ENCODE results near the gene GXYLT1. TPM values are rescaled to one million over a fixed set of nuclear protein-coding genes. Genes with fewer than 3 reads are reported as not detected.

The GXYLT1 gene
- total and polyA plus RNA-seq, 10 donors: 1.6 to 21.7 (median 12.5) TPM

DNA sequence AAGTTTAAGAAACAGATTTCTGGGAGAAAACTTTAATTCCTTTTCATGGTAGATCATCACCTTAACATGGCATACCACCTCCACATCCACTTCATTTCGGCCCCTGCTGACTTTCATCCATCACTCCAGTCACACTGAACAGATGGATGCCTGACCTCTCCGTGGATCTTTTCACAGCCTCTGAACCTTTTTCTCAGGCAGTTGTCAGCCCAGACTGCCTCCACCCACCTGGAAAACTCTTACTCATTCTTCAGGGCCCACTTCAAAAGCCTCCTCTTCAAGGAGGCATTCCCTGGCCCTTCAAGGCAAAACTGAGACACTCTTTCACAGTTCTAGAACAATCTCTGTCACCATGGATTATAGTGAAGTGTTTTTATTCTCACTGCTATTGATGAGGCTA is 52.9 kb downstream of the GXYLT1 start:
- intact Hi-C loops (cut with DNase I; ENCODE audit: low total_unique reads): no loop called here
- WGBS, 5 donors: 87 to 90% (median 89%) methylated on average over 2 of the region's 2 CpGs
- TF ChIP-seq, protein P1, sequence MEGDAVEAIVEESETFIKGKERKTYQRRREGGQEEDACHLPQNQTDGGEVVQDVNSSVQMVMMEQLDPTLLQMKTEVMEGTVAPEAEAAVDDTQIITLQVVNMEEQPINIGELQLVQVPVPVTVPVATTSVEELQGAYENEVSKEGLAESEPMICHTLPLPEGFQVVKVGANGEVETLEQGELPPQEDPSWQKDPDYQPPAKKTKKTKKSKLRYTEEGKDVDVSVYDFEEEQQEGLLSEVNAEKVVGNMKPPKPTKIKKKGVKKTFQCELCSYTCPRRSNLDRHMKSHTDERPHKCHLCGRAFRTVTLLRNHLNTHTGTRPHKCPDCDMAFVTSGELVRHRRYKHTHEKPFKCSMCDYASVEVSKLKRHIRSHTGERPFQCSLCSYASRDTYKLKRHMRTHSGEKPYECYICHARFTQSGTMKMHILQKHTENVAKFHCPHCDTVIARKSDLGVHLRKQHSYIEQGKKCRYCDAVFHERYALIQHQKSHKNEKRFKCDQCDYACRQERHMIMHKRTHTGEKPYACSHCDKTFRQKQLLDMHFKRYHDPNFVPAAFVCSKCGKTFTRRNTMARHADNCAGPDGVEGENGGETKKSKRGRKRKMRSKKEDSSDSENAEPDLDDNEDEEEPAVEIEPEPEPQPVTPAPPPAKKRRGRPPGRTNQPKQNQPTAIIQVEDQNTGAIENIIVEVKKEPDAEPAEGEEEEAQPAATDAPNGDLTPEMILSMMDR (IDR thresholded peaks at IDR 0.05 in 8 of 11, conservative IDR thresholded peaks at IDR 0.05 in 3 of 11): no peak
- no peak for TF ChIP-seq POLR2AphosphoS5 (IDR thresholded peaks at IDR 0.05)
- TF ChIP-seq POLR2A (IDR thresholded peaks at IDR 0.05): no peak
- Histone ChIP-seq H3K36me3 (peaks cover 0 to 52% (median 0%) of the 10 kb centered on the region in 6 donors), H3K27me3 (replicated peaks in 1 of 7) (no peaks in the 10 kb centered on the region), H3K27ac (no peak overlapping the region), H3K4me3 (no peak overlapping the region), H3K9me3 (no peaks in the 10 kb centered on the region), H3K4me1 (peaks cover 0 to 36% (median 16%) of the 10 kb centered on the region in 6 donors)
- DNase-seq: no peak

DNA sequence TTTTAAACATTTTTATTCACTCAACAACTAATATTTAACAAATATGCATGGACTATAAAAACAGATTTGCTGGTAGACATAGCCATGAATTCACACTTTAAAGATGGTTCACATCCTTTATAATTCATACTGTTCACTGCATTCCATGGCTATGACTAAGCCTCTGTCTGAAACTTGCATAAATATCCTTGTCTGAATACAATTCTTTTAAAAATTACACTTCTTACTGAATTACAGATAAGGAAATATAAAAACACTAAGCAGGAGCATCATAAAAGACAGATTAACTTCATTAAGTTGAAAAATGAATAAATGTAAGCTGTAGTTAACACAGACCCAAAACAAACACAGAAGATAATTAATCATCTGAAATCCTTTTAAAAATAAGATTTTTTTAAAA is 53.8 kb downstream of the GXYLT1 start:
- Histone ChIP-seq H3K27me3 (replicated peaks in 1 of 7) (no peaks in the 10 kb centered on the region), H3K9me3 (no peaks in the 10 kb centered on the region), H3K27ac (no peak overlapping the region), H3K36me3 (peaks cover 0 to 52% (median 3%) of the 10 kb centered on the region in 6 donors), H3K4me1 (peaks cover 0 to 27% (median 9%) of the 10 kb centered on the region in 6 donors), H3K4me3 (no peak overlapping the region)
- TF ChIP-seq, protein P1 (IDR thresholded peaks at IDR 0.05 in 8 of 11, conservative IDR thresholded peaks at IDR 0.05 in 3 of 11): no peak
- no peak for TF ChIP-seq POLR2AphosphoS5 (IDR thresholded peaks at IDR 0.05)
- TF ChIP-seq POLR2A (IDR thresholded peaks at IDR 0.05): no peak
- intact Hi-C loops (cut with DNase I; ENCODE audit: low total_unique reads): no loop called here
- DNase-seq: no peak

DNA sequence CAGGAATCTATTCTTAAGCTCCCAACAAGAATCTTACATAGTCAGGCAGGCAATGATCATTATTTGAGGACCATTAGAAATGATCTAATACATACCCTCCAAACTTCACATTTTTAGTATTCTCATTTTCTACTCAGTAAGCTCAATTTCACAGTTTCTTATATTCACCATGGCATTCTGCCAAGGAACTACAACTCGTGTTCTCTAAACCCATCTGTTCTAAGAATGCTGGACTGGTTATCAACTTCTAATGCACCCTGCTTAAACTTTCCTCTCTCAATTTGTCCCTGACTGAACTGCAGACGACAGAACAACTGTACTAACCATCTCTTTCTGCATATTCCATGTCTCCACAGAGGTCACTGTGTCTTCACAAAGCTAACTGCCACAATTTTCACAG is 58.6 kb downstream of the GXYLT1 start:
- Histone ChIP-seq H3K36me3 (peaks cover 0 to 76% (median 5%) of the 10 kb centered on the region in 6 donors), H3K9me3 (no peaks in the 10 kb centered on the region), H3K27ac (no peak overlapping the region), H3K27me3 (replicated peaks in 1 of 7) (no peaks in the 10 kb centered on the region), H3K4me3 (no peak overlapping the region), H3K4me1 (peaks cover 0 to 10% (median 0%) of the 10 kb centered on the region in 6 donors)
- WGBS, 5 donors: 58 to 69% (median 66%) methylated on average over 2 of the region's 2 CpGs
- no peak for DNase-seq
- TF ChIP-seq, protein P1 (IDR thresholded peaks at IDR 0.05 in 8 of 11, conservative IDR thresholded peaks at IDR 0.05 in 3 of 11): no peak
- TF ChIP-seq POLR2A (IDR thresholded peaks at IDR 0.05): no peak
- no peak for TF ChIP-seq POLR2AphosphoS5 (IDR thresholded peaks at IDR 0.05)
- intact Hi-C loops (cut with DNase I; ENCODE audit: low total_unique reads): no loop called here

DNA sequence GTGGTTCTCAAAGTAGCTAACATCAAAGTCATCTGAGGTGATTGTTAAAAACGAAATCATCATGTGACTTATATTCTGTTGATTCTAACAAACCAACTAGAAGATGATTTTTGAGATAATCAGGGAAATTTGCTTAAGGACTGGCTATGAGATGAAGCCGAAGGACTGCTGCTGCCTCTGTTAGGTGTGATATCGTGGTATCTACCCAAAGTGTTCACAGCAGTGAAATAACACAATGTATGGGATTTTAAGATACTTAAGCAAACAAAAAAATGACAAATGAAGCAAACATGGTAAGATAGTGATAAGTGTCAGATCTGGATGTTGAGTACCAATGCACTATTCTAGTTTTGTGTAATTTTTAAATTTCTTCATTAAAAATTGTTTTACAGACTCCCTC is 59.1 kb downstream of the GXYLT1 start:
- no peak for TF ChIP-seq POLR2AphosphoS5 (IDR thresholded peaks at IDR 0.05)
- TF ChIP-seq, protein P1 (IDR thresholded peaks at IDR 0.05 in 8 of 11, conservative IDR thresholded peaks at IDR 0.05 in 3 of 11): no peak
- no peak for TF ChIP-seq POLR2A (IDR thresholded peaks at IDR 0.05)
- intact Hi-C loops (cut with DNase I; ENCODE audit: low total_unique reads): no loop called here
- Histone ChIP-seq H3K9me3 (no peaks in the 10 kb centered on the region), H3K27me3 (replicated peaks in 1 of 7) (no peaks in the 10 kb centered on the region), H3K4me3 (no peak overlapping the region), H3K4me1 (peaks cover 0 to 7% (median 0%) of the 10 kb centered on the region in 6 donors), H3K27ac (no peak overlapping the region), H3K36me3 (peaks cover 0 to 79% (median 5%) of the 10 kb centered on the region in 6 donors)
- no peak for DNase-seq
- WGBS, 5 donors: 46 to 81% (median 62%) methylated on average over 3 of the region's 3 CpGs

Data from spleen (tissue), 11 donors.